HUES48 (cell line): ENCODE measurements around the gene TMEM40.

Experiments
- H3K27ac ChIP-seq: one replicate; pipeline ENCODE4 v1.7.0; 2013; ENCODE audit warnings: low read depth, low read length, inconsistent platforms
- H3K27me3 ChIP-seq: 2 replicates; pipeline ENCODE4 v1.6.1; 2013; ENCODE audit warnings: mild to moderate bottlenecking, low read length; ENCODE audit not compliant: control insufficient read depth, insufficient read depth
- H3K36me3 ChIP-seq: 2 replicates; pipeline ENCODE4 v1.6.1; 2013; ENCODE audit warnings: low read length; ENCODE audit not compliant: control insufficient read depth, insufficient read depth
- H3K4me1 ChIP-seq: 2 replicates; pipeline ENCODE4 v1.6.1; 2013; ENCODE audit warnings: mild to moderate bottlenecking, low read length; ENCODE audit not compliant: control insufficient read depth, insufficient read depth
- H3K4me3 ChIP-seq: 2 replicates; pipeline ENCODE4 v1.5.1; 2013; ENCODE audit warnings: mild to moderate bottlenecking, low read depth, low read length
- H3K9ac ChIP-seq: 2 replicates; pipeline ENCODE4 v1.6.1; 2013; ENCODE audit warnings: mild to moderate bottlenecking, low read depth, low read length, moderate library complexity
- H3K9me3 ChIP-seq: 2 replicates; pipeline ENCODE4 v1.6.1; 2013; ENCODE audit warnings: low read length; ENCODE audit not compliant: control insufficient read depth, insufficient read depth

TMEM40 gene

GRCh38 chr3:12700800-12701199, 58.3 kb downstream of the TMEM40 start:
- H3K9ac ChIP-seq = no peak overlapping the region
- no peak overlapping the region for H3K27ac ChIP-seq
- no peaks in the 10 kb centered on the region for H3K36me3 ChIP-seq
- H3K27me3 ChIP-seq = no peaks in the 10 kb centered on the region
- H3K9me3 ChIP-seq = no peaks in the 10 kb centered on the region
- H3K4me3 ChIP-seq = no peak overlapping the region
- H3K4me1 ChIP-seq = no peaks in the 10 kb centered on the region

GRCh38 chr3:12695916-12696315, 63.1 kb downstream of the TMEM40 start:
- Histone ChIP-seq H3K36me3 (no peaks in the 10 kb centered on the region), H3K27me3 (no peaks in the 10 kb centered on the region), H3K9me3 (no peaks in the 10 kb centered on the region), H3K27ac (no peak overlapping the region), H3K4me1 (peaks cover 10% of the 10 kb centered on the region), H3K9ac (no peak overlapping the region), H3K4me3 (no peak overlapping the region)

GRCh38 chr3:12695112-12695511, 63.9 kb downstream of the TMEM40 start:
- Histone ChIP-seq H3K27ac (no peak overlapping the region), H3K4me1 (peaks cover 10% of the 10 kb centered on the region), H3K9ac (no peak overlapping the region), H3K4me3 (no peak overlapping the region), H3K36me3 (no peaks in the 10 kb centered on the region), H3K27me3 (no peaks in the 10 kb centered on the region), H3K9me3 (no peaks in the 10 kb centered on the region)

GRCh38 chr3:12692444-12692843, 66.6 kb downstream of the TMEM40 start:
- H3K36me3 ChIP-seq = no peaks in the 10 kb centered on the region
- H3K4me1 ChIP-seq = peaks cover 10% of the 10 kb centered on the region
- H3K27ac ChIP-seq = no peak overlapping the region
- no peak overlapping the region for H3K9ac ChIP-seq
- H3K27me3 ChIP-seq = no peaks in the 10 kb centered on the region
- H3K4me3 ChIP-seq = no peak overlapping the region
- H3K9me3 ChIP-seq = no peaks in the 10 kb centered on the region

GRCh38 chr3:12689997-12690711, 68.9 kb downstream of the TMEM40 start:
- Histone ChIP-seq H3K36me3 (no peaks in the 10 kb centered on the region), H3K4me3 (no peak overlapping the region), H3K9ac (no peak overlapping the region), H3K4me1 (peaks cover 10% of the 10 kb centered on the region), H3K27ac (no peak overlapping the region), H3K27me3 (no peaks in the 10 kb centered on the region), H3K9me3 (no peaks in the 10 kb centered on the region)

GRCh38 chr3:12687948-12688347, 71.1 kb downstream of the TMEM40 start:
- H3K36me3 ChIP-seq = no peaks in the 10 kb centered on the region
- no peaks in the 10 kb centered on the region for H3K27me3 ChIP-seq
- no peaks in the 10 kb centered on the region for H3K9me3 ChIP-seq
- no peak overlapping the region for H3K27ac ChIP-seq
- no peak overlapping the region for H3K4me3 ChIP-seq
- H3K4me1 ChIP-seq = no peaks in the 10 kb centered on the region
- no peak overlapping the region for H3K9ac ChIP-seq

GRCh38 chr3:12686096-12686495, 73.0 kb downstream of the TMEM40 start:
- Histone ChIP-seq H3K4me1 (no peaks in the 10 kb centered on the region), H3K27me3 (no peaks in the 10 kb centered on the region), H3K27ac (no peak overlapping the region), H3K9me3 (no peaks in the 10 kb centered on the region), H3K9ac (no peak overlapping the region), H3K4me3 (no peak overlapping the region), H3K36me3 (no peaks in the 10 kb centered on the region)
